Stomach (tissue), 9 donors: ENCODE data around the gene YIF1B. TPM values are rescaled to one million over a fixed set of nuclear protein-coding genes. Genes with fewer than 3 reads are reported as not detected.

ENCODE experiments used
- DNase-seq, 2 donors: peaks; one replicate each; pipeline versions ENCODE4 v3.0.0 to v3.0.0-alpha.2; 2013 to 2019
- H3K27ac ChIP-seq, 5 donors: fragments of 200-600 bp in 4 of 5; sonication (generic) in 4 of 5; one replicate each; pipeline ENCODE4 v1.5.1; 2013 to 2019; ENCODE audit warnings: mild to moderate bottlenecking in 1 of 5, moderate library complexity in 1 of 5
- H3K27me3 ChIP-seq, 3 donors: fragments of 200-600 bp; sonication (generic); one replicate each; pipeline ENCODE4 v1.5.1; 2017 to 2019; ENCODE audit warnings: mixed run types in 1 of 3
- H3K36me3 ChIP-seq, 4 donors: fragments of 200-600 bp; sonication (generic); 1 replicate in 3 of 4; 2 replicates in 1 of 4; pipeline ENCODE4 v1.5.1; 2016 to 2019
- H3K4me1 ChIP-seq, 4 donors: fragments of 200-600 bp; sonication (generic); one replicate each; pipeline ENCODE4 v1.5.1; 2016 to 2019
- H3K4me3 ChIP-seq, 4 donors: fragments of 200-600 bp; sonication (generic) in 3 of 4; one replicate each; pipeline ENCODE4 v1.5.1; 2016 to 2019; ENCODE audit warnings: mild to moderate bottlenecking in 1 of 4
- H3K9me3 ChIP-seq, 4 donors: fragments of 200-600 bp; sonication (generic); one replicate each; pipeline ENCODE4 v1.5.1; 2016 to 2019
- CTCF ChIP-seq, 7 experiments: fragments of 450-650 bp in 4 of 7; fragments of 200-600 bp in 3 of 7; sonication (generic) in 3 of 7; IDR thresholded peaks; one replicate each; pipeline ENCODE4 v1.5.1; 2016 to 2019; ENCODE audit warnings: antibody characterized with exemption in 7 of 7, control low read depth in 2 of 7, mild to moderate bottlenecking in 1 of 7
- EP300 ChIP-seq: sonication (generic); formaldehyde crosslinking; IDR thresholded peaks from one replicate; pipeline ENCODE4 v1.6.1; 2017; ENCODE audit warnings: antibody characterized with exemption
- POLR2A ChIP-seq, 4 donors: fragments of 450-650 bp; IDR thresholded peaks; one replicate each; pipeline ENCODE4 v1.6.1; 2016; ENCODE audit warnings: antibody characterized with exemption in 4 of 4, control low read depth in 2 of 4, mild to moderate bottlenecking in 1 of 4, moderate library complexity in 1 of 4
- POLR2AphosphoS5 ChIP-seq, 3 donors: sonication (generic); formaldehyde crosslinking; IDR thresholded peaks; one replicate each; pipeline ENCODE4 v1.6.1; 2016; ENCODE audit warnings: antibody characterized with exemption in 3 of 3
- WGBS, 5 donors: extraction: QIAGEN DNeasy Blood & Tissue Kit in 3 of 5; methylation state at CpG; one replicate each; pipeline versions ENCODE4 v1.1.5 to v1.1.7; 2013 to 2018; 5-methylcytosine and 5-hydroxymethylcytosine counted together
- intact Hi-C: fragments of 100-400 bp; cut with DNase I; formaldehyde crosslinking; loops from one replicate; pipeline ENCODE4 v1.15.1; 2023; ENCODE audit warnings: low total_unique reads
- polyA plus RNA-seq, 3 donors: library from polyadenylated mRNA; stranded (reverse); fragments of 200-250 nt; gene quantifications; one replicate each; pipeline ENCODE4 v1.2.3, GENCODE V29; 2013
- total RNA-seq, 5 donors: library from RNA; depleted of rRNA; stranded (reverse); fragments of >200 nt; gene quantifications; one replicate each; pipeline versions ENCODE4 v1.1.0 to v1.2.3, GENCODE V29; 2014 to 2016
- donor health status: healthy with polysubstance abuse.
- donor health status: Bipolar disorder and iron deficiency.
- donor health status: healthy.

YIF1B gene
- total and polyA plus RNA-seq, 8 donors, result 4.7 to 30.4 (median 15.7) TPM

- Histone ChIP-seq H3K27ac (peak overlapping the region; percentile 84 to 94 (median 88)), H3K9me3 (no peaks in the 10 kb centered on the region), H3K4me3 (peak overlapping the region; percentile 55 to 58 (median 56)), H3K36me3 (no peaks in the 10 kb centered on the region), H3K4me1 (peaks cover 24 to 58% (median 47%) of the 10 kb centered on the region in 4 donors), H3K27me3 (no peaks in the 10 kb centered on the region)
- no peak for DNase-seq
- WGBS, 5 donors, result 31 to 34% (median 31%) methylated on average over 8 of the region's 8 CpGs
- intact Hi-C loops, result no loop called here
- no peak for TF ChIP-seq POLR2AphosphoS5 (IDR thresholded peaks at IDR 0.05)
- TF ChIP-seq POLR2A (IDR thresholded peaks at IDR 0.05), result no peak
- TF ChIP-seq EP300, result no peak
These were observed 825 bp upstream of the YIF1B start for GRCh38 chr19:38316477-38317067.

- Histone ChIP-seq H3K27ac (no peak overlapping the region), H3K9me3 (no peaks in the 10 kb centered on the region), H3K27me3 (no peaks in the 10 kb centered on the region), H3K4me1 (peaks cover 0 to 15% (median 9%) of the 10 kb centered on the region in 4 donors), H3K36me3 (peaks cover 0 to 41% (median 35%) of the 10 kb centered on the region in 4 donors), H3K4me3 (no peak overlapping the region)
- no peak for TF ChIP-seq EP300
- TF ChIP-seq CTCF (IDR thresholded peaks at IDR 0.05), result no peak
- TF ChIP-seq POLR2A (IDR thresholded peaks at IDR 0.05), result no peak
- TF ChIP-seq POLR2AphosphoS5 (IDR thresholded peaks at IDR 0.05), result no peak
- intact Hi-C loops, result no loop called here
- WGBS, 5 donors, result 88 to 98% (median 96%) methylated on average over 6 of the region's 6 CpGs
- no peak for DNase-seq
These were observed 4.8 kb downstream of the YIF1B start for GRCh38 chr19:38310986-38311385.

GRCh38 chr19:38310279-38310670 lies 5.5 kb downstream of the YIF1B start:
- intact Hi-C loops, result no loop called here
- Histone ChIP-seq H3K36me3 (peaks cover 0 to 48% (median 41%) of the 10 kb centered on the region in 4 donors), H3K9me3 (no peaks in the 10 kb centered on the region), H3K4me3 (no peak overlapping the region), H3K27me3 (no peaks in the 10 kb centered on the region), H3K4me1 (peaks cover 3 to 17% (median 10%) of the 10 kb centered on the region in 4 donors), H3K27ac (no peak overlapping the region)
- TF ChIP-seq POLR2A (IDR thresholded peaks at IDR 0.05) (no peak), POLR2AphosphoS5 (IDR thresholded peaks at IDR 0.05) (no peak), CTCF (IDR thresholded peaks at IDR 0.05) (no peak), EP300 (no peak)
- 93 to 100% (median 94%) methylated on average over 2 of the region's 2 CpGs for WGBS, 5 donors
- no peak for DNase-seq

- DNase-seq, result no peak
- WGBS, 5 donors, result 95 to 100% (median 97%) methylated on average over 3 of the region's 3 CpGs
- no peak for TF ChIP-seq POLR2AphosphoS5 (IDR thresholded peaks at IDR 0.05)
- TF ChIP-seq POLR2A (IDR thresholded peaks at IDR 0.05), result no peak
- no peak for TF ChIP-seq EP300
- no peak for TF ChIP-seq CTCF (IDR thresholded peaks at IDR 0.05)
- H3K4me1 ChIP-seq, result peaks cover 4 to 13% (median 8%) of the 10 kb centered on the region in 4 donors
- H3K36me3 ChIP-seq, result peaks cover 0 to 53% (median 46%) of the 10 kb centered on the region in 4 donors
- H3K9me3 ChIP-seq, result no peaks in the 10 kb centered on the region
- H3K27ac ChIP-seq, result no peak overlapping the region
- intact Hi-C loops, result no loop called here
- H3K27me3 ChIP-seq, result no peaks in the 10 kb centered on the region
- H3K4me3 ChIP-seq, result no peak overlapping the region
These were observed 6.0 kb downstream of the YIF1B start for GRCh38 chr19:38309615-38310278.
